ENCODE data around the gene SH3RF1. TPM values are rescaled to one million over a fixed set of nuclear protein-coding genes. Genes with fewer than 3 reads are reported as not detected.

The SH3RF1 gene
- total RNA-seq, 6 experiments from 2014 or later, result 54.5 to 67.1 (median 57.1) TPM

DNA sequence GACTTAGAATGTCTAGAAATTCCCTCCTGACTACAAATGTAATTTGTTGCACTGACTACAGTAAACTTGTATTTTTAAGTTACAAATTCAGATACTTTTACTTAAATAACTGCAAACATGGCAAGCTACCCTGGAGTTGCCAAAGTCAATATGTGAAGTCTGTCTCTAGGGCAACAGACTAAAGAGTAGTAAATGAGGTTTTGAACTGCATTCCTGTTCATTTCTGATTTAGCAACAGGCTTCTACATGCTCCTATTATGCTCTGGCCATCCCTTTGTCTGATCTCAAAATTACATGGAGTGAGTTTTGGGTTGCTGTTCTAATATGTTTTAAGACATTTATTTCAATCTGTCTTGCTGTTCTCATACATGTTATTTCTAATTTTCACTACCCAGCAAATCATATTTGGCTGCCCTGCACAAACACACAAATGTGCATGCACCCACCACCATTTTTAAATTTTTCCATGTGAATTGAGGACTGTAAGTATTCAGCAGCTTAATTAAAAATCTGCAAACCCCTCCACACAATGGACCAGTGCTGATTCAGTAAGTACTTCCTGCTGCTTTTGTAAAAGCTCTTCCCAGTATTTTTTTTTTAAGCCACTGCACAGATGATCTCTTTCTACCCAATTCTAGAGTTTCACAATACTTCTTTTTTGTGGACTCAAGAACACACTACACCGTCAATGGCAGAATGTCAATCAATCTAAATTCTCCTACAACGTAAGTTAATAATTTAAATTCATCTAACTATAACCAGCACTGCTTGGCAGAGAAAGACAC lies 26.7 kb downstream of the SH3RF1 start:
- peak overlapping the region; percentile 51 for H3K27ac Mint-ChIP-seq
- TF ChIP-seq, protein P1, sequence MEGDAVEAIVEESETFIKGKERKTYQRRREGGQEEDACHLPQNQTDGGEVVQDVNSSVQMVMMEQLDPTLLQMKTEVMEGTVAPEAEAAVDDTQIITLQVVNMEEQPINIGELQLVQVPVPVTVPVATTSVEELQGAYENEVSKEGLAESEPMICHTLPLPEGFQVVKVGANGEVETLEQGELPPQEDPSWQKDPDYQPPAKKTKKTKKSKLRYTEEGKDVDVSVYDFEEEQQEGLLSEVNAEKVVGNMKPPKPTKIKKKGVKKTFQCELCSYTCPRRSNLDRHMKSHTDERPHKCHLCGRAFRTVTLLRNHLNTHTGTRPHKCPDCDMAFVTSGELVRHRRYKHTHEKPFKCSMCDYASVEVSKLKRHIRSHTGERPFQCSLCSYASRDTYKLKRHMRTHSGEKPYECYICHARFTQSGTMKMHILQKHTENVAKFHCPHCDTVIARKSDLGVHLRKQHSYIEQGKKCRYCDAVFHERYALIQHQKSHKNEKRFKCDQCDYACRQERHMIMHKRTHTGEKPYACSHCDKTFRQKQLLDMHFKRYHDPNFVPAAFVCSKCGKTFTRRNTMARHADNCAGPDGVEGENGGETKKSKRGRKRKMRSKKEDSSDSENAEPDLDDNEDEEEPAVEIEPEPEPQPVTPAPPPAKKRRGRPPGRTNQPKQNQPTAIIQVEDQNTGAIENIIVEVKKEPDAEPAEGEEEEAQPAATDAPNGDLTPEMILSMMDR (IDR thresholded peaks at IDR 0.05), result no peak
- DNase-seq, result peak; percentile 58
- peaks cover 88% of the 10 kb centered on the region for H3K4me1 Mint-ChIP-seq (ENCODE audit: low read depth)
- no peaks in the 10 kb centered on the region; the same call in 1 of the 2 replicates for H3K27me3 Mint-ChIP-seq (ENCODE audit: insufficient read depth)
- H3K36me3 Mint-ChIP-seq (ENCODE audit: low read depth), result peaks cover 54% of the 10 kb centered on the region
- H3K4me3 Mint-ChIP-seq, result no peak overlapping the region
- H3K9me3 Mint-ChIP-seq, result no peaks in the 10 kb centered on the region

DNA sequence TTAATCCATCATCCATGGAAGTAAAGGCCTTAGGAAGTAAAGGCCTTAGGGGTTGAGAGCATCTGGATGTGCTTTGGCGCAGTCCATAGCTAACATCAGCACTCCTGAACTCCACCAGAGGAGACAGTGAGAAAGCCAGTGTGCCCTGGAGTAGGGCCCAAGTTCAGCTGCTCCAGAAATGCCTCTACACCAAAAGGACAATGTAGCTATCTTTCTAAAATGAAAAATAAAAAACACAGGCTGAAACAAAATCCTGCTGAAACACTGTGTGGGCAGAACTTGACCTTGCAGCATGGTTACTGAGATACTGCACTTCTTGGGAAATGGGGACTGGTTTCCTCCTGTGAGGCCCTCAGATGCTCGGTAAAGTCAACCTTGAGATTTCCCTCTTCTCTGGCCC lies 29.3 kb downstream of the SH3RF1 start:
- Mint-ChIP-seq H3K4me1 (ENCODE audit: low read depth) (peaks cover 94% of the 10 kb centered on the region), H3K36me3 (ENCODE audit: low read depth) (peaks cover 47% of the 10 kb centered on the region), H3K4me3 (no peak overlapping the region), H3K27ac (peak overlapping the region; percentile 67), H3K27me3 (ENCODE audit: insufficient read depth) (no peaks in the 10 kb centered on the region; the same call in 1 of the 2 replicates), H3K9me3 (no peaks in the 10 kb centered on the region)
- no peak for DNase-seq
- TF ChIP-seq, protein P1 (IDR thresholded peaks at IDR 0.05), result no peak

DNA sequence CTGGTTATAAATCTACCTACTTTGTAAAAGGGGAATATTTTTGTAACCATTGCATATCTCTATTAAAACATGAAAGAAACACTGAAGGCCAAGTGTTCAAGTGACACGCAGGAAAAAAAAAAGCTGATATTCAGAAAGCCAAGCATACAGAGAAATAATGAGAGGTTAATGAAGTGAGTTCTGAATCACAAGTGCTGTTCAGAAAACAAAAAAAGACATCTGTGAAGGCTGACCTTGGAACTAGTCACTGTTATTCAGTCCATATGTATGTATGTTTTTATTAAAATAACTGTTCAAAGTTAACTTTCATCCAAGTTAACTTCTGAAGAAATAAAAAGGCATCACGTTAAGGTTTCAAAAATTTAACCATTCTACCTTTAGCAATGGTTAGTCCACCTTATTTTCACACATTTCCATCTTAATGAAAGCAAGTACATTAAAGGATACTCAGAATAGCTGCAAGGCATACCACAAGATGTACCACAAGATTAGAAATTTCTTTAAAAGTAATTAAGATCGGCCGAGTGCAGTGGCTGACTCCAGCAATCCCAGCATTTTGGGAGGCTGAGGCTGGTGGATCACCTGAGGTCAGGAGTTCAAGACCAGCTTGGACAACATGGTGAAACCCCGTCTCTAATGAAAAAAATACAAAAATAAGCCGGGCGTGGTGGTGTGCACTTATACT lies 31.4 kb downstream of the SH3RF1 start:
- Mint-ChIP-seq H3K36me3 (ENCODE audit: low read depth) (peaks cover 42% of the 10 kb centered on the region), H3K4me1 (ENCODE audit: low read depth) (peaks cover 95% of the 10 kb centered on the region), H3K9me3 (no peaks in the 10 kb centered on the region), H3K4me3 (peak overlapping the region; percentile 46), H3K27me3 (ENCODE audit: insufficient read depth) (no peaks in the 10 kb centered on the region; the same call in none of the 2 replicates), H3K27ac (peak overlapping the region; percentile 62)
- DNase-seq, result no peak
- TF ChIP-seq, protein P1 (IDR thresholded peaks at IDR 0.05), result no peak

DNA sequence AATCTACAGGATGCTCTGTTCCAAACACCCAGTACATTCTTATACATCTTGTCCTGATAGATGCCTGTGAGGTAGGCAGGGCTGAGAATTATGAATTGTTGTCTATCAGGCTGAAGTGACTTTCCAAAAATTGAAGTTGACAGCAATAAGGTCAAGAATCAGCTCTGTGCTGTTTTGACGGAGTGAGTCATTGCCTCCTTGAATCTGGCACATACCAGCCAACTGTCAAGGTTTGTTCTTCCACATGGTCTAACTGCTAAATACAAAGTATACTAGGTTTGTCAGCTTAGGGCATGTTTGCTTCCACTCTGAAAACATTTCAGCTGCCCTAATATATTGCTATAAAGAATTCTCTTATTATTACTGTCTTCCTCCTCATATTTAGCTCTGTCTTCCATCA lies 32.3 kb downstream of the SH3RF1 start:
- no peaks in the 10 kb centered on the region; the same call in none of the 2 replicates for H3K27me3 Mint-ChIP-seq (ENCODE audit: insufficient read depth)
- peak; percentile 49 for DNase-seq
- no peak overlapping the region; the same call in 1 of the 2 replicates for H3K27ac Mint-ChIP-seq
- TF ChIP-seq, protein P1 (IDR thresholded peaks at IDR 0.05), result no peak
- H3K36me3 Mint-ChIP-seq (ENCODE audit: low read depth), result peaks cover 33% of the 10 kb centered on the region
- no peak overlapping the region for H3K4me3 Mint-ChIP-seq
- H3K9me3 Mint-ChIP-seq, result no peaks in the 10 kb centered on the region
- H3K4me1 Mint-ChIP-seq (ENCODE audit: low read depth), result peaks cover 95% of the 10 kb centered on the region

DNA sequence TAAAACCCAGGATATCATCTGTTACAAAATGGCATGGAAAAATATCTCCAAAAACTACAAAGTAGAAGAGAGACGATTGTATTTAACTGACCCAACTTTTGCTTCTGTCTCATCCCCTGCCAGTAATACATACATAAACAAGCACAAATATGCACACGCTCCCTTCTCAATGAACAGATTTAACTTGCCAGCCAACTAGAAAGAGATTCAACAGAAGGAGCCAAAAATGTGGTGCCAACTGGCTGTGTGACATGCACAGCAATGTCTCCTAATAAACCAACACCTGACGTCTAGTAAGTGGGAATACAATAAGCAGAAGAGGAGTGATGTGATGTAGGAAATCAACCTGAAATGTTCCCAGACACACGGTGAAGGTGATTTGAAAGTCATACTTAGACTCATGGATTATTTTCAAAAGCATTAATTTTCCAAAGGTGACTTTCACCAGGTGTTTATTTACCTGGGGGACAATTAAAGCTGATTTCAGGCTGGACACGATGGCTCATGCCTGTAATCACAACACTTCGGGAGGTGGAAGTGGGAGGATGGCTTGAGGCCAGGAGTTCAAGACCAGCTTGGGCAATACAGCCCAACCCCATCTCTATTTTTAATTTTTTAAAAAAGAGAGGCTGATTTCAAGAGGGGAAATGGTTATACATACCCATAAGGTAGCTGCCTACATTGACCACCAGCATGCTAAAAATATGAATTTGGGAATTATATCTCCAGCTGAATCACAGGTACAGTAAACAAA lies 33.7 kb downstream of the SH3RF1 start:
- H3K36me3 Mint-ChIP-seq (ENCODE audit: low read depth), result peaks cover 30% of the 10 kb centered on the region
- H3K9me3 Mint-ChIP-seq, result no peaks in the 10 kb centered on the region

More for the DNA sequence above, 33.7 kb downstream of the SH3RF1 start:
- no peak for DNase-seq
- Mint-ChIP-seq H3K4me1 (ENCODE audit: low read depth) (peaks cover 91% of the 10 kb centered on the region), H3K27ac (no peak overlapping the region), H3K27me3 (ENCODE audit: insufficient read depth) (no peaks in the 10 kb centered on the region; the same call in none of the 2 replicates), H3K4me3 (no peak overlapping the region)
- TF ChIP-seq, protein P1 (IDR thresholded peaks at IDR 0.05), result no peak

Data from HFFc6 (cell line).